ENCODE results near the gene HOXB9.

DNA sequence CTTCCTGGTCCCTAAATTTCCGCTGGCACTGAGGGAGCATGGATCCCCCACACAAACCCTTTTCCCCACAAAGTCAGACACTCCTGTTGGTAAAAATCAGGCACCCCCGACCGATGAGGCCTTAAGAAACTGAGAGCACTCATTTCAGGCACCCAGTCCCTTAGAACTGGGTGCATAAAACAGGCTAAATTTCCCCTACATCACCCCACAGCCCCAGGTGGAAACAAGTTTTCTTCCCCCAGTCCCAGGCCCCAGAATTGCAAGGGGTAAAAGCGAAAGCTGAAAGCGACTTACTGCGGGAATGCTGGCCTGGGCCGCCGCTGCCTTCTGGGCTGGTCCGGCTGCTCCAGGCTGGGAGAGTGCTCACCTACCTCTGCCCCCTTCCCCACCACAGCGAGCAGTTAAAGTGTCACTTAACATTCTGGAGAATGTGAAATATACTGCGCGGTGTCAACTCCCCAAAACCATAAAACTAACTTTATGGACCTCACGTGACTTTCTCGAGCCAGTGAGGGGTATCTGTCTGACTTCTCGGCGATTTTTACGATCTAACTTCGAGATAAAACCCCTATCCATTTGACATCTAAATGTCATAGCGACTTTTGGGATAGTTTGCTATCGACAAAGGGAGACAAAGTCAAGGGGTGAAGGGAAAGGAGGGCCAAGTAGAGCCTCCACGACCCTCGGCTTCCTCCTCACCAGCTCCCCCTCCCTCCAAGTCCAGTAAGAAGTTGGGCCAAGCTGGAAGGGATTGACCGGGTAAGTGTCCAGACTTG is 36.1 kb downstream of the HOXB9 start, which contains the start of gene HOXB3:
- no peak for TF ChIP-seq HSF4 (CRISPR knock-in tag; IDR thresholded peaks at IDR 0.05; ENCODE audit: borderline replicate concordance)
- no peak for TF ChIP-seq NFATC3 (IDR thresholded peaks at IDR 0.05)
- TF ChIP-seq KDM5B (IDR thresholded peaks at IDR 0.05; ENCODE audit: insufficient replicate concordance, low read depth, low read length), result no peak
- TF ChIP-seq SREBF2 (CRISPR knock-in tag; IDR thresholded peaks at IDR 0.05), result no peak

All from K562 (cell line).